ENCODE measurements around the gene CFAP100.

GRCh38 chr3:126450219-126450618, 55.5 kb downstream of the CFAP100 start:
- no peak for TF ChIP-seq CTCF (IDR thresholded peaks at IDR 0.05; ENCODE audit: low read depth, low read length)
- TF ChIP-seq EZH2phosphoT487 (IDR thresholded peaks at IDR 0.05; ENCODE audit: low read depth): no peak
